Hematopoietic multipotent progenitor cell (in vitro differentiated cells): ENCODE data around the gene GRM8. TPM values are rescaled to one million over a fixed set of nuclear protein-coding genes. Genes with fewer than 3 reads are reported as not detected.

ENCODE experiments used
- DNase-seq, 3 donors: peaks; one replicate each; pipeline ENCODE4 v3.0.0-alpha.2; 2011 to 2015; ENCODE audit warnings: low read depth in 2 of 3, low spot score in 2 of 3
- small RNA-seq: library from RNA; depleted of rRNA; stranded (forward); fragments of <200 nt; gene quantifications from one replicate; pipeline ENCODE3, GENCODE V24; 2012
- total RNA-seq: library from RNA; depleted of rRNA; stranded (reverse); fragments of >200 nt; gene quantifications from one replicate; pipeline ENCODE4 v1.2.3, GENCODE V29; 2012

GRM8 gene
- total RNA-seq, 1 donor, result not detected

GRCh38 chr7:126398285-126398684, 854.5 kb downstream of the GRM8 start:
- DNase-seq, result no peak

GRCh38 chr7:126394406-126394805, 858.3 kb downstream of the GRM8 start:
- no peak for DNase-seq

Small RNA genes within 50 kb of the gene (small RNA-seq; reads per million reads assigned to genes)
- not detected for gene MIR592

Other genes with a start within 250 kb of the GRM8 start
- 15.6 TPM for gene ZNF800, start 139.8 kb upstream of the GRM8 start, total RNA-seq